ENCODE results near the gene ARPC2.

DNA sequence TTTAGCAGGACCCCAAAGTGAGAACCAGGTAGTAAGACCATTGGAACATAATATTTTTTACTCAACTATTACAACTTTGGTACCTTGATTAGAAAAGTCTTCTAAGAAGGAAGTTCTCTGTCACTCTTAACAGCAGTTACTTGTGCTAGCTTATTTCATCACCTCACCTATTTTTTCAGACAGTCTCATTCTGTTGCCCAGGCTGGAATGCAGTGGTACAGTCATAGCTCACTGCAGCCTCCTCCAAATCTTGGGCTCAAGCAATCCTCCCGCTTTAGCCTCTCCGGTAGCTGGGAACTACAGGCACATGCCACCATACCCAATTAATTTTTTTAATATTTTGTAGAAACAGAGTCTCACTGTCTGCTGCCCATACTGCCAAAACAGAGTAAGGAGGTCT lies 18.0 kb downstream of the ARPC2 start:
- no peak for TF ChIP-seq CTCF (IDR thresholded peaks at IDR 0.05; ENCODE audit: poor library complexity, severe bottlenecking)
- TF ChIP-seq, protein P1, sequence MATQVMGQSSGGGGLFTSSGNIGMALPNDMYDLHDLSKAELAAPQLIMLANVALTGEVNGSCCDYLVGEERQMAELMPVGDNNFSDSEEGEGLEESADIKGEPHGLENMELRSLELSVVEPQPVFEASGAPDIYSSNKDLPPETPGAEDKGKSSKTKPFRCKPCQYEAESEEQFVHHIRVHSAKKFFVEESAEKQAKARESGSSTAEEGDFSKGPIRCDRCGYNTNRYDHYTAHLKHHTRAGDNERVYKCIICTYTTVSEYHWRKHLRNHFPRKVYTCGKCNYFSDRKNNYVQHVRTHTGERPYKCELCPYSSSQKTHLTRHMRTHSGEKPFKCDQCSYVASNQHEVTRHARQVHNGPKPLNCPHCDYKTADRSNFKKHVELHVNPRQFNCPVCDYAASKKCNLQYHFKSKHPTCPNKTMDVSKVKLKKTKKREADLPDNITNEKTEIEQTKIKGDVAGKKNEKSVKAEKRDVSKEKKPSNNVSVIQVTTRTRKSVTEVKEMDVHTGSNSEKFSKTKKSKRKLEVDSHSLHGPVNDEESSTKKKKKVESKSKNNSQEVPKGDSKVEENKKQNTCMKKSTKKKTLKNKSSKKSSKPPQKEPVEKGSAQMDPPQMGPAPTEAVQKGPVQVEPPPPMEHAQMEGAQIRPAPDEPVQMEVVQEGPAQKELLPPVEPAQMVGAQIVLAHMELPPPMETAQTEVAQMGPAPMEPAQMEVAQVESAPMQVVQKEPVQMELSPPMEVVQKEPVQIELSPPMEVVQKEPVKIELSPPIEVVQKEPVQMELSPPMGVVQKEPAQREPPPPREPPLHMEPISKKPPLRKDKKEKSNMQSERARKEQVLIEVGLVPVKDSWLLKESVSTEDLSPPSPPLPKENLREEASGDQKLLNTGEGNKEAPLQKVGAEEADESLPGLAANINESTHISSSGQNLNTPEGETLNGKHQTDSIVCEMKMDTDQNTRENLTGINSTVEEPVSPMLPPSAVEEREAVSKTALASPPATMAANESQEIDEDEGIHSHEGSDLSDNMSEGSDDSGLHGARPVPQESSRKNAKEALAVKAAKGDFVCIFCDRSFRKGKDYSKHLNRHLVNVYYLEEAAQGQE (IDR thresholded peaks at IDR 0.05; ENCODE audit: borderline replicate concordance): no peak
- TF ChIP-seq RAD21 (conservative IDR thresholded peaks at IDR 0.05): no peak
- TF ChIP-seq EP300 (conservative IDR thresholded peaks at IDR 0.05; ENCODE audit: poor library complexity, severe bottlenecking): no peak
- TF ChIP-seq POLR2AphosphoS5 (IDR thresholded peaks at IDR 0.05): no peak
- TF ChIP-seq EZH2 (IDR thresholded peaks at IDR 0.05; ENCODE audit: borderline replicate concordance, insufficient read depth, low read length, poor library complexity, severe bottlenecking): no peak
- no peak for TF ChIP-seq SMC3 (conservative IDR thresholded peaks at IDR 0.05; ENCODE audit: poor library complexity)
